Sigmoid colon (tissue), 3 donors: ENCODE measurements around the gene TMEM86B.
"Not testable (repeated sequence)": the region's sequence is repeated elsewhere in the genome, so short reads cannot be mapped to it uniquely, and the experiment has no call there.

Experiments used
- CTCF ChIP-seq, 4 experiments: fragments of 450-650 bp in 3 of 4; fragments of 200-600 bp in 1 of 4; IDR thresholded peaks; one replicate each; pipeline ENCODE4 v1.5.1; 2016 to 2019; ENCODE audit warnings: antibody characterized with exemption in 4 of 4, mild to moderate bottlenecking in 3 of 4, moderate library complexity in 2 of 4
- POLR2A ChIP-seq, 2 donors: fragments of 450-650 bp; IDR thresholded peaks; one replicate each; pipeline ENCODE4 v1.6.1; 2016; ENCODE audit warnings: antibody characterized with exemption in 2 of 2, mild to moderate bottlenecking in 2 of 2, moderate library complexity in 2 of 2

GRCh38 chr19:55202199-55202598 lies 26.4 kb downstream of the TMEM86B start:
- TF ChIP-seq CTCF (IDR thresholded peaks at IDR 0.05) = peak in 1 of 4 experiments; percentile 10
- not testable (repeated sequence) for TF ChIP-seq POLR2A (IDR thresholded peaks at IDR 0.05)
